Tibial artery (tissue), 4 donors: Measurements from ENCODE around the gene HTD2.

Source experiments
- DNase-seq, 2 donors: peaks; one replicate each; pipeline ENCODE4 v3.0.0-alpha.2; 2019
- H3K27ac ChIP-seq, 2 donors: fragments of 200-600 bp; sonication (generic) in 1 of 2; 1 replicate in 1 of 2; 2 replicates in 1 of 2; pipeline ENCODE4 v1.5.1; 2018 to 2019; ENCODE audit warnings: mild to moderate bottlenecking in 1 of 2
- H3K27me3 ChIP-seq, 2 donors: fragments of 200-600 bp; sonication (generic) in 1 of 2; one replicate each; pipeline versions ENCODE4 v1.5.1 to v1.6.0; 2016 to 2019
- H3K36me3 ChIP-seq, 3 donors: fragments of 200-600 bp; sonication (generic) in 2 of 3; one replicate each; pipeline ENCODE4 v1.5.1; 2016 to 2019; ENCODE audit warnings: mild to moderate bottlenecking in 2 of 3
- H3K4me1 ChIP-seq, 4 donors: fragments of 200-600 bp; sonication (generic) in 2 of 4; 1 replicate in 3 of 4; 2 replicates in 1 of 4; pipeline ENCODE4 v1.5.1; 2016 to 2019
- H3K4me3 ChIP-seq, 2 donors: fragments of 200-600 bp; sonication (generic) in 1 of 2; 1 replicate in 1 of 2; 2 replicates in 1 of 2; pipeline ENCODE4 v1.5.1; 2018 to 2019; ENCODE audit warnings: mild to moderate bottlenecking in 2 of 2
- H3K9me3 ChIP-seq, 3 donors: fragments of 200-600 bp; sonication (generic) in 1 of 3; one replicate each; pipeline ENCODE4 v1.5.1; 2016 to 2019
- CTCF ChIP-seq, 2 experiments: fragments of 200-600 bp in 1 of 2; fragments of 450-650 bp in 1 of 2; IDR thresholded peaks; one replicate each; pipeline ENCODE4 v1.5.1; 2017 to 2019; ENCODE audit warnings: antibody characterized with exemption in 2 of 2, mild to moderate bottlenecking in 1 of 2, moderate library complexity in 1 of 2
- intact Hi-C: fragments of 100-400 bp; cut with DNase I; formaldehyde crosslinking; loops from one replicate; pipeline ENCODE4 v1.15.0; 2023; ENCODE audit warnings: low total_unique reads

The HTD2 gene

GRCh38 chr3:58298190-58298589, 8.1 kb upstream of the HTD2 start:
- no peak overlapping the region for H3K27ac ChIP-seq
- no peak for DNase-seq
- H3K36me3 ChIP-seq, result peaks cover 0 to 6% (median 0%) of the 10 kb centered on the region in 3 donors
- no peak for TF ChIP-seq CTCF (IDR thresholded peaks at IDR 0.05)
- no peaks in the 10 kb centered on the region for H3K4me1 ChIP-seq
- H3K27me3 ChIP-seq, result peaks cover 0 to 19% of the 10 kb centered on the region in 2 donors
- intact Hi-C loops, result loop anchor here (5.0 kb wide), 1 partner anchor 121 kb away; no protein-coding TSS in a partner anchor
- no peak overlapping the region for H3K4me3 ChIP-seq
- H3K9me3 ChIP-seq, result no peaks in the 10 kb centered on the region

DNA sequence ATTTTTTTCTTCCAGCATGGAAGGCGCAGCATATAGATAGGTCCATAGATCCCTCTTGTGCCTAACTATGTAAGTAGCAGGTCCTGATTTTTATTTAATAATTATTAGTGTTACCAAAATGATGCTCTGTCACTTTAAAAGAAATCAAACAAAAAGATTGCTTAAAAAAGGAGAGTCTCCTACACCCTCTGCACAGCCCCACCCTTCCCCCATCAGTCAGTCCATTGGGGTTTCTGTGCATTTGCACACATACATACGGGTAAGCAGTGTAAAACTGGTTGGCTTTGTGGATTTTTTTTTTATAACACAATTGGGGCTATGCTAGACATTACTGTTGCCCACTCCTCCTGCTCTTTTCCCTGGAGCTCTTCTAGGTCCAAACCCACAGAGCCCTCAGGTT, 7.2 kb upstream of the HTD2 start:
- intact Hi-C loops, result loop anchor here (5.0 kb wide), 1 partner anchor 122 kb away; no protein-coding TSS in a partner anchor
- Histone ChIP-seq H3K9me3 (no peaks in the 10 kb centered on the region), H3K36me3 (no peaks in the 10 kb centered on the region), H3K4me3 (no peak overlapping the region), H3K27ac (no peak overlapping the region), H3K4me1 (no peaks in the 10 kb centered on the region), H3K27me3 (peaks cover 0 to 19% of the 10 kb centered on the region in 2 donors)
- TF ChIP-seq CTCF (IDR thresholded peaks at IDR 0.05), result no peak
- no peak for DNase-seq

- Histone ChIP-seq H3K9me3 (no peaks in the 10 kb centered on the region), H3K27ac (no peak overlapping the region), H3K27me3 (peaks cover 0 to 19% of the 10 kb centered on the region in 2 donors), H3K4me1 (no peaks in the 10 kb centered on the region), H3K4me3 (no peak overlapping the region), H3K36me3 (no peaks in the 10 kb centered on the region)
- intact Hi-C loops, result loop anchor here (5.0 kb wide), 2 partner anchors 108 to 123 kb away; no protein-coding TSS in a partner anchor
- TF ChIP-seq CTCF (IDR thresholded peaks at IDR 0.05), result peak; percentile 49 to 61
- DNase-seq, result no peak
Measured at GRCh38 chr3:58299839-58300516, 6.3 kb upstream of the HTD2 start.

- intact Hi-C loops, result loop anchor here (5.0 kb wide), 1 partner anchor 70 kb away; the partner anchor contains the start of gene ABHD6
- peak overlapping the region; percentile 90 to 97 for H3K27ac ChIP-seq
- TF ChIP-seq CTCF (IDR thresholded peaks at IDR 0.05), result peak; percentile 20 to 25
- peaks cover 25 to 32% (median 27%) of the 10 kb centered on the region in 3 donors for H3K36me3 ChIP-seq
- no peaks in the 10 kb centered on the region for H3K9me3 ChIP-seq
- H3K4me1 ChIP-seq, result peaks cover 5 to 30% (median 23%) of the 10 kb centered on the region in 4 donors
- no peak for DNase-seq
- peak overlapping the region; percentile 84 to 94 for H3K4me3 ChIP-seq
- no peaks in the 10 kb centered on the region for H3K27me3 ChIP-seq
Measured at GRCh38 chr3:58307639-58308215, 1.4 kb downstream of the HTD2 start.

DNA sequence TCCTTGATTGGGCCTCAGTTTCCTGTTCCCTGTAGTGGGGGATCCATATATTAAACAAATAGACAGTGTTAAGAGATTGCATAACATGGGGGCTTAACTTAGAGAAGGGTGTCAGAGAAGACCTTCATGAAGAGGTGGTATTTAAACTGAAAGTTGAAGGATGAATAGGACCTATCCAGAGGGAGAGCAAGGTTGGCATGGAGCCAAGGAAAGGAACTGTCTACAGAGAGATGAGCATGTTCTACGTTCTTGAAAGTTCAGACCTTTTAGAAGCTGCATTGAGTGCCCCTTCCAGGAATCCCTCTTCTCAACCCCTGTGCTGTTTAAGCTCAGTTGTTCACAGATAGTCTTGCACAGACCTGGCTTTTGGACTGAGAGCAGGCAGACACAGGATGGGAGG, 2.4 kb downstream of the HTD2 start:
- no peaks in the 10 kb centered on the region for H3K9me3 ChIP-seq
- TF ChIP-seq CTCF (IDR thresholded peaks at IDR 0.05), result no peak
- no peaks in the 10 kb centered on the region for H3K27me3 ChIP-seq
- peaks cover 5 to 30% (median 23%) of the 10 kb centered on the region in 4 donors for H3K4me1 ChIP-seq
- H3K36me3 ChIP-seq, result peaks cover 27 to 42% (median 29%) of the 10 kb centered on the region in 3 donors
- peak overlapping the region in 1 of 2 donors; percentile 94 for H3K4me3 ChIP-seq
- intact Hi-C loops, result loop anchor here (5.0 kb wide), 1 partner anchor 71 kb away; the partner anchor contains the start of gene ABHD6
- H3K27ac ChIP-seq, result no peak overlapping the region
- no peak for DNase-seq
